Lung (tissue), 12 donors: ENCODE data around the gene SPG7. TPM values are rescaled to one million over a fixed set of nuclear protein-coding genes. Genes with fewer than 3 reads are reported as not detected.
"Not testable (repeated sequence)": the region's sequence is repeated elsewhere in the genome, so short reads cannot be mapped to it uniquely, and the experiment has no call there.

Experiments used
- ATAC-seq: fragments of 200-7000 bp; cut with Tn5 transposase; one replicate; pipeline ENCODE4 v1.9.1; 2020; ENCODE audit warnings: moderate number of reproducible peaks; ENCODE audit not compliant: insufficient read depth, low FRiP score
- DNase-seq, 3 donors: peaks; one replicate each; pipeline ENCODE4 v3.0.0-alpha.2; 2013 to 2017
- H3K27ac ChIP-seq, 2 donors: one replicate each; pipeline ENCODE4 v1.5.1; 2013; ENCODE audit warnings: mild to moderate bottlenecking in 2 of 2, moderate library complexity in 2 of 2, control low read depth in 1 of 2, inconsistent platforms in 1 of 2, low read depth in 1 of 2, low read length in 1 of 2
- H3K27me3 ChIP-seq, 3 donors: one replicate each; pipeline ENCODE4 v1.5.1; 2013; ENCODE audit warnings: low read length in 2 of 3; ENCODE audit not compliant: control insufficient read depth in 3 of 3, insufficient read depth in 3 of 3
- H3K36me3 ChIP-seq, 4 donors: one replicate each; pipeline ENCODE4 v1.5.1; 2013; ENCODE audit warnings: low read length in 4 of 4, mild to moderate bottlenecking in 1 of 4, moderate library complexity in 1 of 4; ENCODE audit not compliant: control insufficient read depth in 4 of 4, insufficient read depth in 4 of 4
- H3K4me1 ChIP-seq, 5 donors: one replicate each; pipeline ENCODE4 v1.5.1; 2013; ENCODE audit warnings: low read length in 5 of 5, mild to moderate bottlenecking in 2 of 5, moderate library complexity in 1 of 5; ENCODE audit not compliant: control insufficient read depth in 5 of 5, insufficient read depth in 5 of 5
- H3K4me3 ChIP-seq: one replicate; pipeline ENCODE4 v1.5.1; 2013; ENCODE audit warnings: mild to moderate bottlenecking, control low read depth, moderate library complexity
- H3K9ac ChIP-seq, 2 donors: one replicate each; pipeline ENCODE4 v1.5.1; 2013; ENCODE audit warnings: low read length in 2 of 2, control low read depth in 1 of 2; ENCODE audit not compliant: insufficient read depth in 1 of 2
- H3K9me3 ChIP-seq, 4 donors: one replicate each; pipeline ENCODE4 v1.5.1; 2013; ENCODE audit warnings: low read length in 3 of 4, mild to moderate bottlenecking in 1 of 4, moderate library complexity in 1 of 4; ENCODE audit not compliant: control insufficient read depth in 4 of 4, insufficient read depth in 3 of 4
- CTCF ChIP-seq: IDR thresholded peaks from 2 replicates; pipeline ENCODE4 v1.5.1; 2012; ENCODE audit warnings: mild to moderate bottlenecking; ENCODE audit errors: control extremely low read depth, extremely low read depth
- WGBS, 2 donors: extraction: QIAGEN DNeasy Blood & Tissue Kit; methylation state at CpG; one replicate each; pipeline ENCODE4 v1.1.7; 2013; 5-methylcytosine and 5-hydroxymethylcytosine counted together
- polyA plus RNA-seq, 2 donors: library from polyadenylated mRNA; stranded (reverse); fragments of 200-250 nt; gene quantifications; one replicate each; pipeline ENCODE4 v1.2.1, GENCODE V29; 2013
- total RNA-seq, 2 donors: library from RNA; depleted of rRNA in 1 of 2; stranded (reverse); fragments of >200 nt in 1 of 2; gene quantifications; one replicate each; pipeline ENCODE4 v1.2.1, GENCODE V29; 2014 to 2021
- donor health status: control.
- donor health status: control.
- donor health status: Bipolar disorder and iron deficiency.
- donor health status: healthy.
- donor health status: DM: yes; HTN: yes; CAD: no.

Gene SPG7
- total and polyA plus RNA-seq, 4 donors, result 59.0 to 114 (median 95.4) TPM

GRCh38 chr16:89586853-89587252, 78.7 kb downstream of the SPG7 start:
- Histone ChIP-seq H3K9ac (no peak overlapping the region), H3K9me3 (no peaks in the 10 kb centered on the region), H3K4me1 (peaks cover 0 to 4% (median 0%) of the 10 kb centered on the region in 5 donors), H3K27me3 (peaks cover 0 to under 1% (median 0%) of the 10 kb centered on the region in 3 donors), H3K27ac (no peak overlapping the region), H3K36me3 (no peaks in the 10 kb centered on the region), H3K4me3 (no peak overlapping the region)
- ATAC-seq (no peak), DNase-seq (no peak)
- 64 to 81% methylated on average over 14 to 21 of the region's 25 CpGs for WGBS, 2 donors
- no peak for TF ChIP-seq CTCF

- H3K4me3 ChIP-seq, H3K9ac ChIP-seq, H3K9me3 ChIP-seq, H3K36me3 ChIP-seq, H3K27me3 ChIP-seq, ATAC-seq, H3K4me1 ChIP-seq, DNase-seq, H3K27ac ChIP-seq: not testable (repeated sequence)
- WGBS, 2 donors, result 97 to 98% methylated on average over 10 to 28 of the region's 36 CpGs
These were observed 79.5 kb downstream of the SPG7 start for GRCh38 chr16:89587676-89588075.

GRCh38 chr16:89588413-89589109, 80.4 kb downstream of the SPG7 start:
- no peaks in the 10 kb centered on the region for H3K9me3 ChIP-seq
- no peak overlapping the region for H3K9ac ChIP-seq
- no peak for TF ChIP-seq CTCF
- H3K27me3 ChIP-seq, result no peaks in the 10 kb centered on the region
- no peaks in the 10 kb centered on the region for H3K36me3 ChIP-seq
- no peak overlapping the region for H3K27ac ChIP-seq
- no peaks in the 10 kb centered on the region for H3K4me1 ChIP-seq
- ATAC-seq (no peak), DNase-seq (no peak)
- no peak overlapping the region for H3K4me3 ChIP-seq
- 95 to 98% methylated on average over 26 of the region's 26 CpGs for WGBS, 2 donors

- no peak overlapping the region for H3K4me3 ChIP-seq
- H3K9ac ChIP-seq, result no peak overlapping the region
- no peaks in the 10 kb centered on the region for H3K27me3 ChIP-seq
- ATAC-seq (no peak), DNase-seq (no peak)
- H3K4me1 ChIP-seq, result no peaks in the 10 kb centered on the region
- no peaks in the 10 kb centered on the region for H3K9me3 ChIP-seq
- H3K27ac ChIP-seq, result no peak overlapping the region
- no peak for TF ChIP-seq CTCF
- WGBS, 2 donors, result 93 to 94% methylated on average over 21 of the region's 21 CpGs
- H3K36me3 ChIP-seq, result no peaks in the 10 kb centered on the region
These were observed 81.2 kb downstream of the SPG7 start for GRCh38 chr16:89589241-89589926.
